ENCODE measurements around the gene HCAR2.

HCAR2 gene

DNA sequence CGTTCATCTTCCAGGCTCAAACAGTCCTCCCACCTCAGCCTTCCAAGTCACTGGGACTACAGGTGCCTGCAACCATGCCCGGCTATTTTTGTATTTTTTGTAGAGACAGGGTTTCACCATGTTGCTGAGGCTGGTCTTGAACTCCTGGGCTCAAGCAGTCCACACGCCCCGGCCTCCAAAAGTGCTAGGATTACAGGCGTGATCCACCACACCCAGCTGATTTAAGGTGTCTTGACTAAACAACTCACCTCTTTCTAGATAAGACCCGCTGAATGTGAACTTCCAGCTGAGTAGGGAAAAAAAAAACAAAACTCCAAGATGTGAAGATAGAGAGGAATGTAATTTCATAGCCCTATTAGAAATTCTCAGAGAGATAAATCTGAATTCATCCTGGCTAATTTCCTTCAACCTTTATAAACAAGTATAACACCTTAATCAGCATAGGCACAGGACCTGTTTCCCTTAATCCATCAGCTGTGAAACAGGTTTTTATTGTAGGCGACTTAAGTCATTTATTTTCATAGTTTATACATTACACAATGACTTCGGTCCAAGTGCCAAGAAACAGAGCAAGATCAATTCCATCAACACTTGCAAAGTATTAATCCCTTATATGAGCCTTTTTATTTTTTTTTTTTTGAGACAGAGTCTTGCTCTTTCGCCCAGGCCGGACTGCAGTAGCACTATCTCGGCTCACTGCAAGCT lies 51.5 kb downstream of the HCAR2 start:
- Histone ChIP-seq H2AFZ (ENCODE audit: low read length) (no peak overlapping the region), H3K4me1 (ENCODE audit: insufficient read depth, low read length, poor library complexity, severe bottlenecking) (no peaks in the 10 kb centered on the region), H3K79me2 (ENCODE audit: insufficient read depth, low read length) (no peaks in the 10 kb centered on the region), H3K36me3 (ENCODE audit: insufficient read depth, low read length) (no peaks in the 10 kb centered on the region), H3F3A (ENCODE audit: low read depth) (no peaks in the 10 kb centered on the region), H3K9me3 (ENCODE audit: insufficient read depth, low read depth, low read length) (no peaks in the 10 kb centered on the region), H3K4me2 (ENCODE audit: low read depth, low read length, poor library complexity, severe bottlenecking) (no peak overlapping the region), H3K9me2 (replicated peaks; ENCODE audit: low read depth, low read length) (no peaks in the 10 kb centered on the region), H3K9ac (ENCODE audit: low read depth, low read length, poor library complexity, severe bottlenecking) (no peak overlapping the region), H3K4me3 (ENCODE audit: low read length, poor library complexity, severe bottlenecking) (no peak overlapping the region), H3K27me3 (ENCODE audit: insufficient read depth, low read length, poor library complexity, severe bottlenecking) (no peaks in the 10 kb centered on the region), H4K20me1 (ENCODE audit: insufficient read depth, low read length, poor library complexity, severe bottlenecking) (no peaks in the 10 kb centered on the region)
- TF ChIP-seq EZH2phosphoT487 (IDR thresholded peaks at IDR 0.05; ENCODE audit: borderline replicate concordance) = no peak
- TF ChIP-seq, protein P1, sequence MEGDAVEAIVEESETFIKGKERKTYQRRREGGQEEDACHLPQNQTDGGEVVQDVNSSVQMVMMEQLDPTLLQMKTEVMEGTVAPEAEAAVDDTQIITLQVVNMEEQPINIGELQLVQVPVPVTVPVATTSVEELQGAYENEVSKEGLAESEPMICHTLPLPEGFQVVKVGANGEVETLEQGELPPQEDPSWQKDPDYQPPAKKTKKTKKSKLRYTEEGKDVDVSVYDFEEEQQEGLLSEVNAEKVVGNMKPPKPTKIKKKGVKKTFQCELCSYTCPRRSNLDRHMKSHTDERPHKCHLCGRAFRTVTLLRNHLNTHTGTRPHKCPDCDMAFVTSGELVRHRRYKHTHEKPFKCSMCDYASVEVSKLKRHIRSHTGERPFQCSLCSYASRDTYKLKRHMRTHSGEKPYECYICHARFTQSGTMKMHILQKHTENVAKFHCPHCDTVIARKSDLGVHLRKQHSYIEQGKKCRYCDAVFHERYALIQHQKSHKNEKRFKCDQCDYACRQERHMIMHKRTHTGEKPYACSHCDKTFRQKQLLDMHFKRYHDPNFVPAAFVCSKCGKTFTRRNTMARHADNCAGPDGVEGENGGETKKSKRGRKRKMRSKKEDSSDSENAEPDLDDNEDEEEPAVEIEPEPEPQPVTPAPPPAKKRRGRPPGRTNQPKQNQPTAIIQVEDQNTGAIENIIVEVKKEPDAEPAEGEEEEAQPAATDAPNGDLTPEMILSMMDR (conservative IDR thresholded peaks at IDR 0.05; ENCODE audit: low read length) = no peak

Measured in Loucy (cell line).